B cell (primary cell): ENCODE data around the gene CNOT4. TPM values are rescaled to one million over a fixed set of nuclear protein-coding genes. Genes with fewer than 3 reads are reported as not detected.

Experiments used
- ATAC-seq: fragments of 200-7000 bp; cut with Tn5 transposase; one replicate; pipeline ENCODE4 v1.10.0; 2021; ENCODE audit warnings: low read depth, mild to moderate bottlenecking, moderate number of reproducible peaks, moderate library complexity
- CTCF ChIA-PET: fragments of 350-600 bp; sonication (Branson Sonifier 250); formaldehyde crosslinking; loops from one replicate; lab custom pipeline; 2021; ENCODE audit warnings: antibody characterized with exemption, inconsistent platforms; lab: Charles Lee
- POLR2A ChIA-PET: fragments of 350-600 bp; sonication (Branson Sonifier 250); formaldehyde crosslinking; loops from one replicate; lab custom pipeline; 2021; ENCODE audit warnings: antibody characterized with exemption; lab: Charles Lee
- DNase-seq: peaks from one replicate; pipeline ENCODE4 v3.0.0; 2013
- H2AFZ ChIP-seq: 2 replicates; pipeline ENCODE4 v1.6.1; 2012; ENCODE audit warnings: mild to moderate bottlenecking, low read depth, low read length; ENCODE audit not compliant: insufficient read depth, poor library complexity, severe bottlenecking
- H3K27ac ChIP-seq, 2 donors: 1 replicate in 1 of 2; 2 replicates in 1 of 2; pipeline ENCODE4 v1.5.1; 2012 to 2013; ENCODE audit warnings: low read length in 2 of 2, mild to moderate bottlenecking in 2 of 2, moderate library complexity in 1 of 2
- H3K27me3 ChIP-seq, 4 experiments: fragments of 200-600 bp in 1 of 4; sonication (generic) in 1 of 4; replicated peaks in 1 of 4; 1 replicate in 2 of 4; 2 replicates in 2 of 4; pipeline versions ENCODE4 v1.6.1 to v1.7.0; 2013 to 2016; ENCODE audit warnings: low read length in 3 of 4, mild to moderate bottlenecking in 2 of 4, mixed read lengths in 1 of 4, moderate library complexity in 1 of 4; ENCODE audit not compliant: insufficient read depth in 4 of 4, control insufficient read depth in 3 of 4; ENCODE audit errors: control extremely low read depth in 1 of 4
- H3K36me3 ChIP-seq, 2 experiments: replicated peaks in 1 of 2; 1 replicate in 1 of 2; 2 replicates in 1 of 2; pipeline versions ENCODE4 v1.6.1 to v1.7.1; 2013; ENCODE audit warnings: low read length in 1 of 2; ENCODE audit not compliant: insufficient read depth in 2 of 2, control insufficient read depth in 1 of 2; ENCODE audit errors: control extremely low read depth in 1 of 2, extremely low read depth in 1 of 2
- H3K4me1 ChIP-seq, 2 donors: fragments of 200-600 bp in 1 of 2; sonication (generic) in 1 of 2; 1 replicate in 1 of 2; 2 replicates in 1 of 2; pipeline versions ENCODE4 v1.5.1 to v1.6.1; 2013 to 2017; ENCODE audit warnings: low read length in 2 of 2; ENCODE audit not compliant: control insufficient read depth in 2 of 2, insufficient read depth in 2 of 2
- H3K4me2 ChIP-seq: replicated peaks from 2 replicates; pipeline ENCODE3; 2012; ENCODE audit warnings: mild to moderate bottlenecking, low read depth, low read length; ENCODE audit not compliant: poor library complexity, severe bottlenecking
- H3K4me3 ChIP-seq, 5 experiments: fragments of 200-600 bp in 1 of 5; sonication (generic) in 1 of 5; 1 replicate in 3 of 5; 2 replicates in 2 of 5; pipeline versions ENCODE4 v1.5.1 to v1.7.0; 2011 to 2016; ENCODE audit warnings: low read length in 4 of 5, mild to moderate bottlenecking in 4 of 5, low read depth in 2 of 5, control low read depth in 1 of 5, moderate library complexity in 1 of 5; ENCODE audit not compliant: insufficient read depth in 1 of 5; ENCODE audit errors: control extremely low read depth in 1 of 5, extremely low read depth in 1 of 5
- H3K79me2 ChIP-seq: fragments of 200-600 bp; sonication (generic); one replicate; pipeline ENCODE4 v1.6.0; 2016; ENCODE audit warnings: low read length; ENCODE audit not compliant: control insufficient read depth, insufficient read depth
- H3K9ac ChIP-seq: fragments of 200-600 bp; sonication (generic); 2 replicates; pipeline ENCODE4 v1.6.1; 2017; ENCODE audit warnings: mild to moderate bottlenecking, low read length, moderate library complexity
- H3K9me3 ChIP-seq, 3 donors: one replicate each; pipeline versions ENCODE4 v1.6.1 to v1.7.1; 2013; ENCODE audit warnings: low read length in 2 of 3; ENCODE audit not compliant: control insufficient read depth in 2 of 3, insufficient read depth in 1 of 3; ENCODE audit errors: control extremely low read depth in 1 of 3
- H4K20me1 ChIP-seq: 2 replicates; pipeline ENCODE4 v1.6.0; 2012; ENCODE audit warnings: mild to moderate bottlenecking, low read length; ENCODE audit not compliant: insufficient read depth, control insufficient read depth, poor library complexity, severe bottlenecking
- H3K27ac Mint-ChIP-seq: one replicate; pipeline ENCODE4 v1.8.0; 2021; ENCODE audit warnings: mixed read lengths
- H3K27me3 Mint-ChIP-seq: one replicate; pipeline ENCODE4 v1.8.0; 2021; ENCODE audit warnings: mixed read lengths
- H3K4me1 Mint-ChIP-seq: one replicate; pipeline ENCODE4 v1.8.0; 2021; ENCODE audit warnings: mixed read lengths
- H3K4me3 Mint-ChIP-seq: one replicate; pipeline ENCODE4 v1.8.0; 2021; ENCODE audit warnings: mixed read lengths
- H3K9me3 Mint-ChIP-seq: one replicate; pipeline ENCODE4 v1.8.0; 2022; ENCODE audit warnings: mixed read lengths; ENCODE audit not compliant: insufficient read depth
- EZH2 ChIP-seq: IDR thresholded peaks from 2 replicates; pipeline ENCODE4 v1.6.1; 2012; ENCODE audit warnings: borderline replicate concordance, low read depth, mild to moderate bottlenecking, moderate library complexity, low read length; ENCODE audit not compliant: insufficient read depth, poor library complexity, severe bottlenecking
- WGBS: methylation state at CpG from one replicate; pipeline ENCODE4 v1.1.5; 2013; ENCODE audit warnings: missing lambda C conversion rate; ENCODE audit not compliant: insufficient coverage; 5-methylcytosine and 5-hydroxymethylcytosine counted together
- intact Hi-C: fragments of 100-400 bp; cut with micrococcal nuclease; formaldehyde crosslinking; loops from one replicate; pipeline ENCODE4 v1.10.0; 2022
- polyA plus RNA-seq: library from polyadenylated mRNA; depleted of rRNA; stranded (reverse); fragments of >200 nt; gene quantifications from 2 replicates; pipeline ENCODE4 v1.2.3, GENCODE V29; 2012
- total RNA-seq, 2 donors: library from RNA; stranded (reverse); fragments of 120-200 nt in 1 of 2; gene quantifications; 1 replicate in 1 of 2; 2 replicates in 1 of 2; pipeline versions ENCODE4 v1.2.3 to v1.2.4, GENCODE V29; 2013 to 2022
- TF ChIP-seq, protein P1 (sequence below): fragments of 200-600 bp; IDR thresholded peaks from one replicate; pipeline ENCODE4 v1.8.0; 2022; ENCODE audit warnings: antibody characterized with exemption, mild to moderate bottlenecking

The CNOT4 gene
- total and polyA plus RNA-seq, 2 donors (not counting 1 experiment from before 2014, with no cell fraction given): 9.8 to 52.1 TPM

- ATAC-seq (no peak), DNase-seq (no peak)
- peaks cover 63% of the 10 kb centered on the region for H4K20me1 ChIP-seq
- ChIA-PET POLR2A (no interaction called here), CTCF (no interaction called here)
- H3K4me1 Mint-ChIP-seq: peaks cover 39% of the 10 kb centered on the region
- H3K9me3 Mint-ChIP-seq: peaks cover 4% of the 10 kb centered on the region
- H3K4me3 Mint-ChIP-seq: no peak overlapping the region
- peaks cover 76% of the 10 kb centered on the region for H3K79me2 ChIP-seq
- H3K27ac Mint-ChIP-seq: no peak overlapping the region
- H3K27me3 ChIP-seq: no peaks in the 10 kb centered on the region
- H3K27me3 Mint-ChIP-seq: no peaks in the 10 kb centered on the region
- no peak overlapping the region for H2AFZ ChIP-seq
- H3K27ac ChIP-seq: no peak overlapping the region
- no peak overlapping the region for H3K9ac ChIP-seq
- WGBS: 75% methylated on average over 1 of the region's 5 CpGs
- no peaks in the 10 kb centered on the region for H3K36me3 ChIP-seq
- H3K4me1 ChIP-seq: peaks cover 0 to 6% of the 10 kb centered on the region in 2 donors
- TF ChIP-seq, protein P1, sequence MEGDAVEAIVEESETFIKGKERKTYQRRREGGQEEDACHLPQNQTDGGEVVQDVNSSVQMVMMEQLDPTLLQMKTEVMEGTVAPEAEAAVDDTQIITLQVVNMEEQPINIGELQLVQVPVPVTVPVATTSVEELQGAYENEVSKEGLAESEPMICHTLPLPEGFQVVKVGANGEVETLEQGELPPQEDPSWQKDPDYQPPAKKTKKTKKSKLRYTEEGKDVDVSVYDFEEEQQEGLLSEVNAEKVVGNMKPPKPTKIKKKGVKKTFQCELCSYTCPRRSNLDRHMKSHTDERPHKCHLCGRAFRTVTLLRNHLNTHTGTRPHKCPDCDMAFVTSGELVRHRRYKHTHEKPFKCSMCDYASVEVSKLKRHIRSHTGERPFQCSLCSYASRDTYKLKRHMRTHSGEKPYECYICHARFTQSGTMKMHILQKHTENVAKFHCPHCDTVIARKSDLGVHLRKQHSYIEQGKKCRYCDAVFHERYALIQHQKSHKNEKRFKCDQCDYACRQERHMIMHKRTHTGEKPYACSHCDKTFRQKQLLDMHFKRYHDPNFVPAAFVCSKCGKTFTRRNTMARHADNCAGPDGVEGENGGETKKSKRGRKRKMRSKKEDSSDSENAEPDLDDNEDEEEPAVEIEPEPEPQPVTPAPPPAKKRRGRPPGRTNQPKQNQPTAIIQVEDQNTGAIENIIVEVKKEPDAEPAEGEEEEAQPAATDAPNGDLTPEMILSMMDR: no peak
- TF ChIP-seq EZH2: no peak
- H3K9me3 ChIP-seq: no peaks in the 10 kb centered on the region
- H3K4me3 ChIP-seq: no peak overlapping the region
- intact Hi-C loops: no loop called here
- no peak overlapping the region for H3K4me2 ChIP-seq
Measured at GRCh38 chr7:135467207-135467711, 42.6 kb downstream of the CNOT4 start.

DNA sequence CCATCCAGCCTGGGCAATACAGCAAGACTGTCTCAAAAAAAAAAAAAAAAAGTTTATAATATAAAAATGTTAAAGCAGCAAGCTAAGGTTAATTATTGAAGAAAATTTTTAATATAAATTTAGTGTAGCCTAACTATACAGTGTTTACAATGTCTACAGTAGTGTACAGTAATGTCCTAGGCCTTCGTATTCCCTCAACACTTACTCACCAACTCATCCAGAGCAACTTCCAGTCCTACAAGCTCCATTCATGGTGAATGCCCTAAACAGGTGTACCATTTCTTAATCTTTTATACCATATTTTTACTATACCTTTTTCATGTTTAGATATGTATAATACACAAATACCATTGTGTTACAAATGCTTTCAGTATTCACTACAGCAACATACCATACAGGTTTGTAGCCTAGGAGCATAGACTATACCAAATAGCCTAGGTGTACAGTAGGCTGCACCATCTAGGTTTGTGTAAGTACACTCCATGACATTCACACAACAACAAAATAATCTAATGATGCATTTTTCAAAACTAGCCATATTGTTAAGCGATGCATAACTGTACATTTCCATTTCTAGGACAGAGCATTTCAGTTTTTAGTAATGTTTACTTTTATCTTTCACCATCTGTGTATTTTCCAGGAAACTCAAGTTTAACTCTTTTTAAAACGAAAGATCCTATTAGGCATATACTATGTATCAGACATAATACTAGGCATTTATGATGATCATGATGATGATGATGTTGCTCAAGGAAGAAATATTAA lies 43.3 kb downstream of the CNOT4 start:
- ATAC-seq: no peak
- intact Hi-C loops: no loop called here
- no CpG with 5 or more reads among the region's 3 CpGs for WGBS
- no peaks in the 10 kb centered on the region for H3K36me3 ChIP-seq
- DNase-seq: no peak
- Mint-ChIP-seq H3K9me3 (peaks cover 4% of the 10 kb centered on the region), H3K27ac (no peak overlapping the region), H3K4me1 (peaks cover 40% of the 10 kb centered on the region), H3K27me3 (no peaks in the 10 kb centered on the region), H3K4me3 (no peak overlapping the region)
- peaks cover 78% of the 10 kb centered on the region for H3K79me2 ChIP-seq
- no peaks in the 10 kb centered on the region for H3K9me3 ChIP-seq
- no peak overlapping the region for H3K27ac ChIP-seq
- peaks cover 0 to 6% of the 10 kb centered on the region in 2 donors for H3K4me1 ChIP-seq
- ChIA-PET CTCF (no interaction called here), POLR2A (no interaction called here)
- peaks cover 64% of the 10 kb centered on the region for H4K20me1 ChIP-seq
- H2AFZ ChIP-seq: no peak overlapping the region
- TF ChIP-seq, protein P1: no peak
- no peak for TF ChIP-seq EZH2
- no peaks in the 10 kb centered on the region for H3K27me3 ChIP-seq
- H3K4me2 ChIP-seq: no peak overlapping the region
- H3K9ac ChIP-seq: no peak overlapping the region
- no peak overlapping the region for H3K4me3 ChIP-seq
